B cell (primary cell): ENCODE measurements around the gene ZRANB1. TPM values are rescaled to one million over a fixed set of nuclear protein-coding genes. Genes with fewer than 3 reads are reported as not detected.

ENCODE experiments used
- ATAC-seq: fragments of 200-7000 bp; cut with Tn5 transposase; one replicate; pipeline ENCODE4 v1.10.0; 2021; ENCODE audit warnings: low read depth, mild to moderate bottlenecking, moderate number of reproducible peaks, moderate library complexity
- CTCF ChIA-PET: fragments of 350-600 bp; sonication (Branson Sonifier 250); formaldehyde crosslinking; loops from one replicate; lab custom pipeline; 2021; ENCODE audit warnings: antibody characterized with exemption, inconsistent platforms; lab: Charles Lee
- POLR2A ChIA-PET: fragments of 350-600 bp; sonication (Branson Sonifier 250); formaldehyde crosslinking; loops from one replicate; lab custom pipeline; 2021; ENCODE audit warnings: antibody characterized with exemption; lab: Charles Lee
- DNase-seq: peaks from one replicate; pipeline ENCODE4 v3.0.0; 2013
- H2AFZ ChIP-seq: 2 replicates; pipeline ENCODE4 v1.6.1; 2012; ENCODE audit warnings: mild to moderate bottlenecking, low read depth, low read length; ENCODE audit not compliant: insufficient read depth, poor library complexity, severe bottlenecking
- H3K27ac ChIP-seq, 2 donors: 1 replicate in 1 of 2; 2 replicates in 1 of 2; pipeline ENCODE4 v1.5.1; 2012 to 2013; ENCODE audit warnings: low read length in 2 of 2, mild to moderate bottlenecking in 2 of 2, moderate library complexity in 1 of 2
- H3K27me3 ChIP-seq, 4 experiments: fragments of 200-600 bp in 1 of 4; sonication (generic) in 1 of 4; replicated peaks in 1 of 4; 1 replicate in 2 of 4; 2 replicates in 2 of 4; pipeline versions ENCODE4 v1.6.1 to v1.7.0; 2013 to 2016; ENCODE audit warnings: low read length in 3 of 4, mild to moderate bottlenecking in 2 of 4, mixed read lengths in 1 of 4, moderate library complexity in 1 of 4; ENCODE audit not compliant: insufficient read depth in 4 of 4, control insufficient read depth in 3 of 4; ENCODE audit errors: control extremely low read depth in 1 of 4
- H3K36me3 ChIP-seq, 2 experiments: replicated peaks in 1 of 2; 1 replicate in 1 of 2; 2 replicates in 1 of 2; pipeline versions ENCODE4 v1.6.1 to v1.7.1; 2013; ENCODE audit warnings: low read length in 1 of 2; ENCODE audit not compliant: insufficient read depth in 2 of 2, control insufficient read depth in 1 of 2; ENCODE audit errors: control extremely low read depth in 1 of 2, extremely low read depth in 1 of 2
- H3K4me1 ChIP-seq, 2 donors: fragments of 200-600 bp in 1 of 2; sonication (generic) in 1 of 2; 1 replicate in 1 of 2; 2 replicates in 1 of 2; pipeline versions ENCODE4 v1.5.1 to v1.6.1; 2013 to 2017; ENCODE audit warnings: low read length in 2 of 2; ENCODE audit not compliant: control insufficient read depth in 2 of 2, insufficient read depth in 2 of 2
- H3K4me2 ChIP-seq: replicated peaks from 2 replicates; pipeline ENCODE3; 2012; ENCODE audit warnings: mild to moderate bottlenecking, low read depth, low read length; ENCODE audit not compliant: poor library complexity, severe bottlenecking
- H3K4me3 ChIP-seq, 5 experiments: fragments of 200-600 bp in 1 of 5; sonication (generic) in 1 of 5; 1 replicate in 3 of 5; 2 replicates in 2 of 5; pipeline versions ENCODE4 v1.5.1 to v1.7.0; 2011 to 2016; ENCODE audit warnings: low read length in 4 of 5, mild to moderate bottlenecking in 4 of 5, low read depth in 2 of 5, control low read depth in 1 of 5, moderate library complexity in 1 of 5; ENCODE audit not compliant: insufficient read depth in 1 of 5; ENCODE audit errors: control extremely low read depth in 1 of 5, extremely low read depth in 1 of 5
- H3K79me2 ChIP-seq: fragments of 200-600 bp; sonication (generic); one replicate; pipeline ENCODE4 v1.6.0; 2016; ENCODE audit warnings: low read length; ENCODE audit not compliant: control insufficient read depth, insufficient read depth
- H3K9ac ChIP-seq: fragments of 200-600 bp; sonication (generic); 2 replicates; pipeline ENCODE4 v1.6.1; 2017; ENCODE audit warnings: mild to moderate bottlenecking, low read length, moderate library complexity
- H3K9me3 ChIP-seq, 3 donors: one replicate each; pipeline versions ENCODE4 v1.6.1 to v1.7.1; 2013; ENCODE audit warnings: low read length in 2 of 3; ENCODE audit not compliant: control insufficient read depth in 2 of 3, insufficient read depth in 1 of 3; ENCODE audit errors: control extremely low read depth in 1 of 3
- H4K20me1 ChIP-seq: 2 replicates; pipeline ENCODE4 v1.6.0; 2012; ENCODE audit warnings: mild to moderate bottlenecking, low read length; ENCODE audit not compliant: insufficient read depth, control insufficient read depth, poor library complexity, severe bottlenecking
- H3K27ac Mint-ChIP-seq: one replicate; pipeline ENCODE4 v1.8.0; 2021; ENCODE audit warnings: mixed read lengths
- H3K27me3 Mint-ChIP-seq: one replicate; pipeline ENCODE4 v1.8.0; 2021; ENCODE audit warnings: mixed read lengths
- H3K4me1 Mint-ChIP-seq: one replicate; pipeline ENCODE4 v1.8.0; 2021; ENCODE audit warnings: mixed read lengths
- H3K4me3 Mint-ChIP-seq: one replicate; pipeline ENCODE4 v1.8.0; 2021; ENCODE audit warnings: mixed read lengths
- H3K9me3 Mint-ChIP-seq: one replicate; pipeline ENCODE4 v1.8.0; 2022; ENCODE audit warnings: mixed read lengths; ENCODE audit not compliant: insufficient read depth
- EZH2 ChIP-seq: IDR thresholded peaks from 2 replicates; pipeline ENCODE4 v1.6.1; 2012; ENCODE audit warnings: borderline replicate concordance, low read depth, mild to moderate bottlenecking, moderate library complexity, low read length; ENCODE audit not compliant: insufficient read depth, poor library complexity, severe bottlenecking
- WGBS: methylation state at CpG from one replicate; pipeline ENCODE4 v1.1.5; 2013; ENCODE audit warnings: missing lambda C conversion rate; ENCODE audit not compliant: insufficient coverage; 5-methylcytosine and 5-hydroxymethylcytosine counted together
- intact Hi-C: fragments of 100-400 bp; cut with micrococcal nuclease; formaldehyde crosslinking; loops from one replicate; pipeline ENCODE4 v1.10.0; 2022
- polyA plus RNA-seq: library from polyadenylated mRNA; depleted of rRNA; stranded (reverse); fragments of >200 nt; gene quantifications from 2 replicates; pipeline ENCODE4 v1.2.3, GENCODE V29; 2012
- total RNA-seq, 2 donors: library from RNA; stranded (reverse); fragments of 120-200 nt in 1 of 2; gene quantifications; 1 replicate in 1 of 2; 2 replicates in 1 of 2; pipeline versions ENCODE4 v1.2.3 to v1.2.4, GENCODE V29; 2013 to 2022
- TF ChIP-seq, protein P1 (sequence below): fragments of 200-600 bp; IDR thresholded peaks from one replicate; pipeline ENCODE4 v1.8.0; 2022; ENCODE audit warnings: antibody characterized with exemption, mild to moderate bottlenecking

ZRANB1 gene
- total and polyA plus RNA-seq, 2 donors (not counting 1 experiment from before 2014, with no cell fraction given), result 6.5 to 28.0 TPM

GRCh38 chr10:124918191-124918830 is 23.6 kb upstream of the ZRANB1 start:
- Mint-ChIP-seq H3K27ac (peak overlapping the region; percentile 98), H3K4me1 (peaks cover 37% of the 10 kb centered on the region), H3K9me3 (no peaks in the 10 kb centered on the region), H3K27me3 (no peaks in the 10 kb centered on the region), H3K4me3 (peak overlapping the region; percentile 95)
- ATAC-seq (no peak), DNase-seq (no peak)
- peak overlapping the region; percentile 85 for H3K9ac ChIP-seq
- ChIA-PET POLR2A (interaction anchor here (0.6 to 0.8 kb wide), 2 partner anchors 8 to 28 kb away, joined by 3 to 5 read pairs; no protein-coding TSS in a partner anchor), CTCF (no interaction called here)
- peaks cover 18 to 20% of the 10 kb centered on the region in 2 donors for H3K4me1 ChIP-seq
- H3K4me2 ChIP-seq, result peak overlapping the region; percentile 88
- peaks cover 48% of the 10 kb centered on the region for H4K20me1 ChIP-seq
- H3K4me3 ChIP-seq, result peak overlapping the region in 4 of 5 experiments; percentile 66 to 88 (median 82)
- peaks cover 61% of the 10 kb centered on the region for H3K79me2 ChIP-seq
- peak overlapping the region; percentile 60 for H2AFZ ChIP-seq
- no peak for TF ChIP-seq EZH2
- TF ChIP-seq, protein P1, sequence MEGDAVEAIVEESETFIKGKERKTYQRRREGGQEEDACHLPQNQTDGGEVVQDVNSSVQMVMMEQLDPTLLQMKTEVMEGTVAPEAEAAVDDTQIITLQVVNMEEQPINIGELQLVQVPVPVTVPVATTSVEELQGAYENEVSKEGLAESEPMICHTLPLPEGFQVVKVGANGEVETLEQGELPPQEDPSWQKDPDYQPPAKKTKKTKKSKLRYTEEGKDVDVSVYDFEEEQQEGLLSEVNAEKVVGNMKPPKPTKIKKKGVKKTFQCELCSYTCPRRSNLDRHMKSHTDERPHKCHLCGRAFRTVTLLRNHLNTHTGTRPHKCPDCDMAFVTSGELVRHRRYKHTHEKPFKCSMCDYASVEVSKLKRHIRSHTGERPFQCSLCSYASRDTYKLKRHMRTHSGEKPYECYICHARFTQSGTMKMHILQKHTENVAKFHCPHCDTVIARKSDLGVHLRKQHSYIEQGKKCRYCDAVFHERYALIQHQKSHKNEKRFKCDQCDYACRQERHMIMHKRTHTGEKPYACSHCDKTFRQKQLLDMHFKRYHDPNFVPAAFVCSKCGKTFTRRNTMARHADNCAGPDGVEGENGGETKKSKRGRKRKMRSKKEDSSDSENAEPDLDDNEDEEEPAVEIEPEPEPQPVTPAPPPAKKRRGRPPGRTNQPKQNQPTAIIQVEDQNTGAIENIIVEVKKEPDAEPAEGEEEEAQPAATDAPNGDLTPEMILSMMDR, result no peak
- no peaks in the 10 kb centered on the region for H3K9me3 ChIP-seq
- no peaks in the 10 kb centered on the region for H3K27me3 ChIP-seq
- intact Hi-C loops, result loop anchor here (5.0 kb wide), 1 partner anchor 1911 kb away; the partner anchor contains the start of genes ACADSB and IKZF5
- 48% methylated on average over 5 of the region's 15 CpGs for WGBS
- H3K27ac ChIP-seq, result peak overlapping the region in 1 of 2 donors; percentile 87
- H3K36me3 ChIP-seq, result peaks cover 0 to 6% of the 10 kb centered on the region in 2 experiments

GRCh38 chr10:124918906-124919305 is 23.0 kb upstream of the ZRANB1 start:
- no peak for ATAC-seq
- Histone ChIP-seq H2AFZ (no peak overlapping the region), H3K4me1 (peaks cover 18 to 20% of the 10 kb centered on the region in 2 donors), H3K9me3 (no peaks in the 10 kb centered on the region), H3K27me3 (no peaks in the 10 kb centered on the region), H3K27ac (no peak overlapping the region), H3K36me3 (peaks cover 0 to 7% of the 10 kb centered on the region in 2 experiments), H3K79me2 (peaks cover 66% of the 10 kb centered on the region), H3K4me3 (no peak overlapping the region), H3K9ac (no peak overlapping the region), H3K4me2 (peak overlapping the region; percentile 88), H4K20me1 (peaks cover 54% of the 10 kb centered on the region)
- CTCF ChIA-PET, result interaction anchor here (0.7 kb wide), 1 partner anchor 149 kb away, joined by 4 read pairs; no protein-coding TSS in a partner anchor
- intact Hi-C loops, result loop anchor here (5.0 kb wide), 1 partner anchor 1912 kb away; the partner anchor contains the start of genes ACADSB and IKZF5
- H3K9me3 Mint-ChIP-seq, result no peaks in the 10 kb centered on the region
- 96% methylated on average over 2 of the region's 3 CpGs for WGBS
- peaks cover 37% of the 10 kb centered on the region for H3K4me1 Mint-ChIP-seq
- no peaks in the 10 kb centered on the region for H3K27me3 Mint-ChIP-seq
- TF ChIP-seq EZH2, result no peak
- TF ChIP-seq, protein P1, result no peak
- H3K4me3 Mint-ChIP-seq, result peak overlapping the region; percentile 95
- no peak for DNase-seq
- POLR2A ChIA-PET, result no interaction called here
- peak overlapping the region; percentile 32 for H3K27ac Mint-ChIP-seq
